Nucleus accumbens (tissue), 56 donors: Measurements from ENCODE around the gene COPS6.

ENCODE experiments used
- DNase-seq, 56 donors: peaks; one replicate each; lab custom pipeline; 2025; lab: John Stamatoyannopoulos, UW

The COPS6 gene

GRCh38 chr7:100077205-100077604 is 11.6 kb upstream of the COPS6 start:
- DNase-seq: no peak

DNA sequence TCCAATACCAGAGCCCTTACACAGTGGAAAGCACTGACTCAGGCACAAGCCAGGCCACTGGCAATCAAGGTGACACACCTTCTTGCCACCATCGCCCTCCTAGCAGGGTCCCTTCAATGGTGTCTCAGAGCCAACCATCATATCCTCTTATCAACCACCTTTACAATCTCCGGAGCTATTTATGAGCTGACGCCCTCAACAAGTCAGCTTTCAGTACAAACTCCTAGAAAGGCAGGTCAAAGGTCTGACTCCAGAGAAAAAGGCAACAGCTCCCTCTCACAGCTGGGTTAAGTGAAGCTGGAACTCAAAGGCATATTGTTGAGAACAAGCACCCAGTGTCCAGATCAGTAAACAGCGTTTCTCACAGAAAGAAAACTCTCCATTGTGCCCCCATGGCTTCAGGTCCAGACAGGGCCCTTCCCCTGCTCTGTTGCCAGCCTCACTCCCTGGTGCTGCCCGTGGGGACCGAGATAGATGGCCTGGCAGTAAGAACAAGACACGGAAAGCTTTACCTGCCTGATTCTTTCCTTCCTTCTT is 9.7 kb upstream of the COPS6 start:
- peak in 40 of 56 donors; percentile 2 to 80 (median 46) for DNase-seq

GRCh38 chr7:100080907-100081534 is 7.7 kb upstream of the COPS6 start:
- peak in 1 of 56 donors; percentile 41 for DNase-seq

DNA sequence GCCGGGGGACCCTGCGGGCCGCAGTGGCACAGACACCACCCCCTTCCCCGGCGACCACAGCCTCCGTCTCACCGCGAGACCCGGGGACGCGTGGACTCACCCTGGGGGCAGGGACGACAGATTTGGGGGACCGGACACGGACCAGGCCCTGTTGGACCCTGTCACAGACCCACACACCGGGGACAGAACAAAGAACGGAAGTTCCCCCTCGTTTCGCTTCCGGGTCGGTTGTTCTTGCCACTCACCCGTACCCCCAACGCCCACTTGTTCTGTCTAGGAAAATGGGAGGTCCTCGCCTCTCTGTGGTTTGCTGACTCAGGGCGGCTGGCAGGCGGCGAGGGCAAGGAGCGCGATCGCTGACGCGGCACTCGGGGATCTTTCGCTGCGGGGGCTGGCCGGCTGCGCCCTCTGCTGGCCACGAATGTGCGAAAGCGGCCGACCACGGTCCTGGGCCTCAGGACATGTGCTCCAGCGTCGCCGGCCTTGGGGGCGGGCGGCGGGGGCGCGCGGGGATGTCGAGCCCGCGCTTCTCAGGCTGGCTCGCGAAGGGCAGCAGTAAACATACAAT is 7.2 kb upstream of the COPS6 start, which contains the start of gene ZNF3:
Gene ZNF3, minus strand, starts transcription at position 189 of the 568 bp plus-strand sequence. CDS start 4,366 bp downstream, outside the sequence.
- DNase-seq: peak; percentile 59 to 100 (median 98)

- no peak for DNase-seq
Observed at GRCh38 chr7:100082978-100083377, 5.8 kb upstream of the COPS6 start.

DNA sequence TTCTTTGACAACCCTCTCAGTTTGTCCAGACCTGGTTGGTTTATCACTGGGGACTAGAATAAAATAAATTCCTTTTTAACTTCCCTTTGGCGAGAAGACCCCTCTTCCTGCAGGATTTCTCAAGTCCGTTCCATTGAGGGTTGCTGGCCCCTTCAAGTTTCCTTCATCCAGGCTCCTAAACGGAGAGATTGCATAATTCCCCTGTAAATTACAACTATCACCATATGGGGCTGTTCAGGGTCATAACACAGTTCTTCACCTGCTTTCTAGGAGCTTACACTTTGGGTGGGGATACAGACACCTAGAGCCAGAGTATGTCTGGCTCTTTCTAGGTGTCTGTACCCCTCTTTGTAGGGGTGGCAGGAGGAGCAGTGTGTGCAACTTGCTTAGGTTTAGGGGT is 3.3 kb upstream of the COPS6 start:
- no peak for DNase-seq

- DNase-seq: no peak
Observed at GRCh38 chr7:100087055-100087750, 1.6 kb upstream of the COPS6 start.

- peak in 2 of 56 donors; percentile 30 to 43 for DNase-seq
Observed at GRCh38 chr7:100088095-100088620, 611 bp upstream of the COPS6 start.

DNA sequence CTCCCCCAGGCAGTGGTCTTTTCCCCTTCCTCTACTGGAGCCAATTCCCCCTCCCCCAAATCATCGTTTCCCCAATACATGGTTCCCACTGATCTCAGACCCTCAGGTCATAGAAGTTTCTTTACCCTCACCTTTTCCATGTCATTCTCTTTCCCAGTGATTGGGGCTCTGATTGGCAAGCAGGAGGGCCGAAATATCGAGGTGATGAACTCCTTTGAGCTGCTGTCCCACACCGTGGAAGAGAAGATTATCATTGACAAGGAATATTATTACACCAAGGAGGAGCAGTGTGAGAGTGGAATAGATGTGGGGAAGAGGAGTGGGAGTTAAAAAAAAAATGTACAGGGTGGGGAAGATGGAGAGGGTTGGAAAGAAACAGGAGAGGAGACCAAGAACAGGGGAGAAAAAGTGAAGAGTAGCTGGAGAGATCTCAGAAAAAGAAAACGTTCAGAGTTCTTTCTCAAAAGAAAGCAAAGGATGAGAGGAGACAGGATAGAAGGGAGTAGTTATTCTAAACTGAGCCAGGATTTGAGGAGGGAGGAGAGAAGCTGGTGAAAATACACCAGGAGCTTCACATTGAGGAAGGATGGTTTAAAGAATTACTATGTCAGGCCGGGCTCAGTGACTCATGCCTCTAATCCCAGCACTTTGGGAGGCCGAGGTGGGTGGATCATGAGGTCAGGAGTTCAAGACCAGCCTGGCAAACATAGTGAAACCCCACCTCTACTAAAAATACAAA is 858 bp downstream of the COPS6 start:
- DNase-seq: peak in 1 of 56 donors; percentile 14

DNA sequence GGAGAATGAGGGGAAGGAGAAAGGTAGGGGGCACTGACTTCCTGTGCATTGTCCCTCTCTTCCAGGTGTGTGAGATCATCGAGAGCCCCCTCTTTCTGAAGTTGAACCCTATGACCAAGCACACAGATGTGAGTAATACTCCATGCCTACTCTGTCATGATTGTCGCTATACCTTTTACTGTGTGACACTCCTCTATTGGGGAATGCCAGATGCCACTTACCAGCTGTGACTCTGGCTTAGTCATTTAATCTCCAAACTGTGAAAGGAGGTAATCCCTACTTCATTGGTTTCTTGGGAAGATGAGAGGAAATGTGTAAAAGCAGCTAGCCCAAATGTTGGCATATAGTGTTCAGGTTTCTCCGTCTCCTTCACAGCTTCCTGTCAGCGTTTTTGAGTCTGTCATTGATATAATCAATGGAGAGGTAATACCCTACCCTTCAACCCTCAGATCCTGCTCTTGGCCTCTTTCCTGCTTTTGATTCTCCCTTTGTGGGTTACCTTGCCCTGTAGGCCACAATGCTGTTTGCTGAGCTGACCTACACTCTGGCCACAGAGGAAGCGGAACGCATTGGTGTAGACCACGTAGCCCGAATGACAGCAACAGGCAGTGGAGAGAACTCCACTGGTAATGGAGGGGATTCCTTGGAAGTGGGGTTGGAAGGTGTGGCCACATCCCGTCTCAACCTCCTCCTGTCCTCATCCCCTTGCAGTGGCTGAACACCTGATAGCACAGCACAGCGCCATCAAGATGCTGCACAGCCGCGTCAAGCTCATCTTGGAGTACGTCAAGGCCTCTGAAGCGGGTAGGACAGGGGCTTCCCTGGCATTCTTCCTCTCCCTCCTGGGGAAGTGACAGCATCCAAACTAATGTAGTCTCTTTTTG is 2.0 kb downstream of the COPS6 start:
- DNase-seq: no peak

- no peak for DNase-seq
Observed at GRCh38 chr7:100091411-100092181, 2.8 kb downstream of the COPS6 start.

DNA sequence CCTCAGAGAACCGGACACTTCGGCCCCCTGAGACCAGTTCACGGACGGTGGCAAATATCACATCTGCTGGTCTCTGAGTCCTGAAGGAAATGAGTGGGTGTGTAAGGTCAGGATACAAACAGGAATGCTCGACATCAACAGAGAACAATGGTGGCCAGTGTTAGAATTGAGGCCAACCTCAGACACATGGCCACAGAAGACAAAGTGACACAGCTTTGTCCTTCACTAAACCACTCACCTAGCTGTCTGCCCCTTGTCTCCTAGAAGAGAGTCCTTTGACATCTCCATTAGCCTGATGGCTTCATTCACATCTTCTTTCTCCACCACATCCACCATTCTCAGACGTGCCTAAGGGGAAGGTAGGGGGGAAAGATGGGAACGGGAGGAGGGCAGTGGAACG is 4.3 kb downstream of the COPS6 start:
- DNase-seq: no peak

GRCh38 chr7:100093498-100093897 is 4.7 kb downstream of the COPS6 start:
- DNase-seq: no peak

DNA sequence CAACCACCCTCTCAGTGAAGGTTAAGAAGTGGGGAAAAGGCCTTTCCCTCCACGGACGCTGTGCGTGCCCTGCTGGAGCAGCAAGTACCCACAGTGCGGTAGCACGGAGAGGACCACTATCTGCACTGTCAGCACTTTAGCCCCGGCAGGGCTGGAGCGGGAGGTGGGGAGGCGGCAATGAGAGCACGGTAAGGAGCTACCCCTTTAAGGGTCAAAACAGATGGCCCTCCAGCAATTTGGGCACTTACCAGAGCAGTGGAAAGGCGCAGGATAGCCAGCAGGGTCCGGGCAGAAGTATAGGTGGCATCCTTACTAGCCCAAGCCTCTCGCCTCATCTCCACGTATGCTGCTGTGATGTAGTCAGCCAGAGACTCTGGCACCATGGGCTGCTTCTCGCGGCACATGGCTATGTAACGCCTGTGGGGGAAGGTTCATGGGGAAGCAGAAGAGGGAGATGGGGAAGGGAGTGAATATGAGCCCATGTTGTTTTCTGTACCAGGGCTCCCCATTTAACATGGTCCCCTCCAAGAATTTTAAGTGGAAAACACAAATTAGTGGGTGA is 5.2 kb downstream of the COPS6 start:
- no peak for DNase-seq

DNA sequence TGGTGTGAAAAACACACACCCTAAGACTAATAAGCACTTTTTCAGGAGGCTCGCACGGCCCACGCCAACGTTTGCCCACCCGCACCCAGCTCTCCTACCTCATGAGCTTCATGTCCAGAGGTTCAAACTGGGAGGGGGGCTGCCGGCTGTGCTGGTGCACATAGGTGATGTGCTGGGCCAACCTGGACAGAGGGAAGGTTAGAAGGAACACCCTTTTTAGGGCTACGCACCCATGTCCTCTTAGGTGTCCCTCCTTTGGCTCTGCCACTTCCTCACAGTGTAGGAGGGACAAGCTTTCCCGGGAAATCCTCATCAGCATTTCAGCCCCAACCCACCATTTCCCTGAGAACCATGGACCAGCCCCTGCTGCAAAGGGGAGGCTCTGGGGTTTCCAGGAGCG is 6.5 kb downstream of the COPS6 start:
- no peak for DNase-seq

DNA sequence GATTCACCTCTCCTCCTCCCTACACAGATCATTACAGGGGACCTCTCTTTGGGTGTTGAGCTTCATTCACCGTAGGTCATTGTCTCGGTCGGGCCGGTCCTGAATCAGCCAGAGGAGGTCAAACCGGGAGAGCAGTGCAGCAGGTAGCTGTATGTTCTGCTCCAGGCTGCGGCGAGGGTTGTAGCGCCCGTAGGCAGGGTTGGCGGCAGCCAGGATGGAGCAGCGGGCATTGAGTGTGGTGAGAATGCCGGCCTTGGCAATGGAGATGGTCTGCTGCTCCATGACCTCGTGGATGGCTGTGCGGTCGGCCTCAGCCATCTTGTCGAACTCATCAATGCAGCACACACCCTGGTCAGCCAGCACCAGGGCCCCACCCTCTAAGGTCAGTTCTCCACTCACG is 6.9 kb downstream of the COPS6 start:
- DNase-seq: no peak

DNA sequence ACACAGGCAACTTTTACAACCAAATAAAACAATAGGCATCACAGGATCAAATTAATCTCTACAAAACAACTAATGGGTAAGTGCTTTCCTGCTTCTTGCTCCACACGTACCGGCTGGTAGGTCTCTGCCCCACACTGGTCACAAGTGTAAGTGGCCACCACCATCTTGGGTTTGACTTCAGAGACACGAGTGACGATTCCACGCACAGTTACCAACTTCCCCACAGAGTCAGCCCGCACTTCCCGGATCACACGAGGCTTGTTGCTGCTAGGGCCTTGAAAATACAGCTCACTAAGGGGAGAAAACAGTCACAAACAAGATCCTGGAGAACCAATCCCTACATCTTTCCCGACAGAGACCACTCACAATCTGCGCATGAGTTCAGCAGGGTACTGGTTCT is 10.1 kb downstream of the COPS6 start:
- DNase-seq: no peak

DNA sequence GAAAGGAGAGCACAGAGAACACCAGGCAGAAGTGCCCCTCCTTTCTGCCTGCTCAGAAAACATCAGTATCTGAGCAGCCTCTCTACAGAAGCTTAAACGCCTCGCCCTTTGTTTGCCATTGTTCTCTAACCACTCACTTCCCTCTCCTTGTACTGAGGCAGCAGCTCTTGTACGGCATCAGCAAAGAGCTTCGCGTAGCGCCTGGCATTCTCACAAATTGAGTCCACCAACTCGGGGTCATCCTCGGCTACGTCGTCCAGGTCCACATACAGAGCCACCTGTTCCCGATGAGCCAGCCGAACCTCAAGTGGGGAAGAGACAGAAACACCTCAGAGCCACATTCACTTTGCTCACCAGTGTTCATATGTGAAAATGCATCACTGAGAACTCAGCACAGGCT is 10.7 kb downstream of the COPS6 start:
- no peak for DNase-seq
